Right lobe of liver (tissue), 6 donors: Measurements from ENCODE around the gene HNRNPA2B1. TPM values are rescaled to one million over a fixed set of nuclear protein-coding genes. Genes with fewer than 3 reads are reported as not detected.
A peak's percentile ranks its signal among the peaks of the same experiment; 100 is the strongest.

Experiments used
- ATAC-seq, 4 donors: fragments of 200-7000 bp; cut with Tn5 transposase; one replicate each; pipeline ENCODE4 v1.9.1; 2020; ENCODE audit warnings: mild to moderate bottlenecking in 4 of 4, moderate library complexity in 4 of 4
- DNase-seq, 3 donors: peaks; one replicate each; pipeline ENCODE4 v3.0.0-alpha.2; 2020
- H3K27ac ChIP-seq, 3 donors: fragments of 200-600 bp; one replicate each; pipeline ENCODE4 v1.8.0; 2022
- H3K27me3 ChIP-seq, 2 donors: fragments of 200-600 bp; one replicate each; pipeline ENCODE4 v1.8.0; 2022
- H3K36me3 ChIP-seq, 4 donors: fragments of 200-600 bp; sonication (generic) in 1 of 4; one replicate each; pipeline versions ENCODE4 v1.5.1 to v1.8.0; 2017 to 2022; ENCODE audit warnings: control low read depth in 1 of 4
- H3K4me1 ChIP-seq, 4 donors: fragments of 200-600 bp; sonication (generic) in 1 of 4; one replicate each; pipeline versions ENCODE4 v1.5.1 to v1.8.0; 2017 to 2022; ENCODE audit warnings: control low read depth in 1 of 4
- H3K4me3 ChIP-seq, 3 donors: fragments of 200-600 bp; one replicate each; pipeline ENCODE4 v1.8.0; 2022
- H3K9me3 ChIP-seq, 4 donors: fragments of 200-600 bp; sonication (generic) in 1 of 4; one replicate each; pipeline versions ENCODE4 v1.5.1 to v1.8.0; 2017 to 2022; ENCODE audit warnings: control low read depth in 1 of 4
- POLR2A ChIP-seq: fragments of 450-650 bp; IDR thresholded peaks from one replicate; pipeline ENCODE4 v1.6.1; 2017; ENCODE audit warnings: antibody characterized with exemption, mild to moderate bottlenecking
- WGBS: methylation state at CpG from one replicate; pipeline ENCODE4 v1.1.6; 2018; ENCODE audit warnings: low coverage, low lambda C conversion rate; ENCODE audit not compliant: insufficient coverage; ENCODE audit errors: missing lambda C conversion rate; 5-methylcytosine and 5-hydroxymethylcytosine counted together
- intact Hi-C, 2 donors: fragments of 100-400 bp; cut with DNase I; formaldehyde crosslinking; loops; one replicate each; pipeline versions ENCODE4 v1.11.2 to v1.14.1; 2022
- total RNA-seq, 6 experiments: library from RNA; depleted of rRNA in 2 of 6; stranded (reverse); fragments of >200 nt in 2 of 6; fragmentation: NEBNext Ultra II Directional in 3 of 6; extraction: Animal tissue kit (Norgen Biotek cat#: 25700) in 3 of 6; gene quantifications; one replicate each; pipeline versions ENCODE4 v1.1.0 to v1.2.4, GENCODE V29; 2016 to 2023
- TF ChIP-seq, protein P1 (sequence below), 4 donors: fragments of 200-600 bp in 3 of 4; fragments of 450-650 bp in 1 of 4; IDR thresholded peaks; one replicate each; pipeline versions ENCODE4 v1.5.1 to v1.8.0; 2016 to 2022; ENCODE audit warnings: antibody characterized with exemption in 4 of 4, mild to moderate bottlenecking in 2 of 4
- donor health status: DM: no; HTN: yes; CAD: no.
- donor health status: DM: no; HTN: no; CAD: no.
- donor health status: DM: no; HTN: no; CAD: no.
- donor health status: DM: no; HTN: yes; CAD: no.
- donor health status: DM: no; HTN: yes; CAD: no.

The HNRNPA2B1 gene
- total RNA-seq, 6 experiments from 2014 or later: 93.5 to 252 (median 165) TPM

DNA sequence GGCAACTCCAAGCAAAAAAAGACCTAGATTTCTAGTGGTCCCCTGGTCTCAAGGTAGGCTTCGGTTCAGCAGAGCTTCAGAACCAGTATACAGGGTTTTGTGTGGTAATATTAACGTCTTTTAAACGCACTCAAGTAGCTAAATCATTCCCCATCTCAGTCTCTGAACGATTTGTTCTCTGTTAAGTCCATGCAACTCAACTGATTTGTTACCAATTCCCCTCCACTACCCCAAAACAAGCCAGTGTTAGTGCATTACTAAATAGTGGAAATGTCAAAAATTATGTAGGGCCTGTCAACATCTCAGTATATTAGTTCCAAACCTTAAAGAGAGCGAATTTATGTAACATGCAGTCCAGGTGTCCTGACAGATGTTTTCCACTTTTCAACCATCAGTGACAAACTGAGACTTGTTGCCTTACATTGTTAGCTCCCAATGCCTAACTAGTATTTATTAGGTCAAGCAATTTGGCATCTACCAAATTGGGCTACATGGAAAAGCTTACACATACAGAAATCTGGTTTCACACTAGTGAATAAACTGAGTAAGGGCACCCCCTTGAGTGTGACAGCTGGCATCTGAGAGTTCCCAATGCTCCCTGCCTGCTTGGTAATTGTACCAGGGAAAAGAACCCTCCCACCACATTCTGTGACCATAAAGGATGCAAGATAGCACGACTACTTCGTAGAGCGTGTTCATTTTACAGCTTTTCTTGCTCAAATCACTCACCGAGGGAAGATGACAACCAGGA lies 12.2 kb downstream of the HNRNPA2B1 start:
- WGBS: 89% methylated on average over 8 of the region's 9 CpGs
- no peaks in the 10 kb centered on the region for H3K27me3 ChIP-seq
- DNase-seq (no peak), ATAC-seq (no peak)
- TF ChIP-seq, protein P1, sequence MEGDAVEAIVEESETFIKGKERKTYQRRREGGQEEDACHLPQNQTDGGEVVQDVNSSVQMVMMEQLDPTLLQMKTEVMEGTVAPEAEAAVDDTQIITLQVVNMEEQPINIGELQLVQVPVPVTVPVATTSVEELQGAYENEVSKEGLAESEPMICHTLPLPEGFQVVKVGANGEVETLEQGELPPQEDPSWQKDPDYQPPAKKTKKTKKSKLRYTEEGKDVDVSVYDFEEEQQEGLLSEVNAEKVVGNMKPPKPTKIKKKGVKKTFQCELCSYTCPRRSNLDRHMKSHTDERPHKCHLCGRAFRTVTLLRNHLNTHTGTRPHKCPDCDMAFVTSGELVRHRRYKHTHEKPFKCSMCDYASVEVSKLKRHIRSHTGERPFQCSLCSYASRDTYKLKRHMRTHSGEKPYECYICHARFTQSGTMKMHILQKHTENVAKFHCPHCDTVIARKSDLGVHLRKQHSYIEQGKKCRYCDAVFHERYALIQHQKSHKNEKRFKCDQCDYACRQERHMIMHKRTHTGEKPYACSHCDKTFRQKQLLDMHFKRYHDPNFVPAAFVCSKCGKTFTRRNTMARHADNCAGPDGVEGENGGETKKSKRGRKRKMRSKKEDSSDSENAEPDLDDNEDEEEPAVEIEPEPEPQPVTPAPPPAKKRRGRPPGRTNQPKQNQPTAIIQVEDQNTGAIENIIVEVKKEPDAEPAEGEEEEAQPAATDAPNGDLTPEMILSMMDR (IDR thresholded peaks at IDR 0.05): no peak
- H3K36me3 ChIP-seq: peaks cover 18 to 57% (median 35%) of the 10 kb centered on the region in 4 donors
- H3K4me1 ChIP-seq: peaks cover 0 to 44% (median 8%) of the 10 kb centered on the region in 4 donors
- no peak overlapping the region for H3K4me3 ChIP-seq
- intact Hi-C loops: no loop called here
- no peaks in the 10 kb centered on the region for H3K9me3 ChIP-seq
- no peak overlapping the region for H3K27ac ChIP-seq

DNA sequence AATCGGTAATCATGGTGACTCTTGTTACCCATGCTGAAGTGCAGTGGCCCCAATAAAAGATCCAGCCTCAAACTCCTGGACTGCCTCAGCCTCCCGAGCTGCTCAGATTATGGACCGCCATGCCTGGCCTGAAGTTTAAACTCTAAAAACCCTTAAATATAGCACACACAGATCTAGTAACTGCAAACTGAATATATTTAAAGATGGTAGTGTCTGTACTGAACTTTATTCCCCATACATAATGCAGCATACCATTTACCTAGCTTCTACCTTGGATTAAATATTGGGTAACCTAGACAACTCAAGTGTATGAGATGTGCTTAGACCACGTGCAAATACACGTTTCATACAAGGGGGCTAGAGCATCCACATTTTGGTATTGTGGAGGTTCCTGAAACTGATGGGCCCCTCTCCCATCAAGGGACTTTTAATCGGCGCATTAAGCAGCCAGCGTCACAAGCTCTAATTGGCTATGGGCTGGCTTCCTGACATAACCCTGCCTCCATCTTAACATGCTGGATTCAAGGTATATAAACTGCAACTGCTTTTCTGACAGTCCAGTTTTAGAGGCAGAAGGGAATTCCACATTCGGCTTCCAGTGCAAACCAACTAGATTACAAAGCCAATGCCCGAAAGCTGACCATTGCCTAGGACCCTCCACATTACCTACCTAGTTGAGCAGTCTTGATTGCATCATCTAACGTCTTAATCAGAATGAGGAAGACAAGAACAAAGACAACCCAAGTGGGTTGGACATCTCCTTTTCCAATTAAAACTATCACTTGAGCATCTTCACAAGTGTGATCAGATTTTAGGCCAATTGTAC lies 13.0 kb downstream of the HNRNPA2B1 start:
- peaks cover 0 to 41% (median 4%) of the 10 kb centered on the region in 4 donors for H3K4me1 ChIP-seq
- no peak overlapping the region for H3K4me3 ChIP-seq
- H3K27ac ChIP-seq: no peak overlapping the region
- DNase-seq (no peak), ATAC-seq (peak in 1 of 4 donors; percentile 2)
- no peaks in the 10 kb centered on the region for H3K27me3 ChIP-seq
- intact Hi-C loops: no loop called here
- 69% methylated on average over 8 of the region's 11 CpGs for WGBS
- H3K9me3 ChIP-seq: no peaks in the 10 kb centered on the region
- H3K36me3 ChIP-seq: peaks cover 14 to 49% (median 29%) of the 10 kb centered on the region in 4 donors
- peak; percentile 16 for TF ChIP-seq POLR2A
- TF ChIP-seq, protein P1 (IDR thresholded peaks at IDR 0.05): no peak

DNA sequence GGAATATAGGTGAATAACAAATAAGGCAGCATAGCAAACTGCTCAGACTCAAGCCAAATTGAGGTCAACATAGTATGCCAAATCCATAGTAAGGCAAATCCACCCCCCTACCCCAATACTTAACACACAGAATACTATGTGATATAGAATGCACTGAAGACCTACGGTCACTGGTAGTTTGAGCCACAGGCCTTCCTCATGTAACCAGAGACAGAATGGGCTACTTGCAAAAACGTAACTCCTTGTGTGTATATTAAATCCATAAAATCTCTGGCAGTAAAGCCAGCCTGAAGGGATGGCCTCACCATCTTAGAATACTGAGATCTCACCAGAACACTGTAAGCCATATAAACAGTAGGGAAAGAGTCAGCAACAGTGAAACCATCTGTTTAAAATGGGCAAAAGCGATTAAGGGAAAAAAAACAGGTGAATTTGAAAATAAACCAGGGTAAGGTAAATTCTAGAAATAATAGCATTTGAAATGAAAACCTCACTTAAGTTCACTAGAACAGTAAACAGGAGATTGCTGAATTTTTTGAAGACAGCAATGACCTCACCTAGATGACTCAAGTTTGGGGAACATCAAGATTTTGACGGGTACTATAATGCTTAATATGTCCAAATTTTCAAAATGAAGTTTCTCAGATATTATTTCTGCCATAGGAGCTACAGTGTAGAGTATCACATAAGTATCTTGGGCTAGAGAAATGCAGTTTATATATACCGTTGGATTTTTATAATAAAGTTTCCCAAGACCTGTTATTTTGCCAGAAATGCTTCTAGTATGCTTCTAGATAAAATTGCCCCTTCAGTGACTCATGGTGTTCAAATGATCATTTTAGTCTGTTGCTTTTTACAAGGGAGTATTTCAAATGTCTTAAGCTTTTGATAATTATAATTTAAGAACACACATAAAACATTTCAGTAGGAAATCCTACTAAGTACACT lies 13.9 kb downstream of the HNRNPA2B1 start:
- intact Hi-C loops: no loop called here
- DNase-seq (no peak), ATAC-seq (no peak)
- H3K27ac ChIP-seq: no peak overlapping the region
- WGBS: 63% methylated on average over 5 of the region's 5 CpGs
- no peak overlapping the region for H3K4me3 ChIP-seq
- H3K27me3 ChIP-seq: no peaks in the 10 kb centered on the region
- no peaks in the 10 kb centered on the region for H3K9me3 ChIP-seq
- TF ChIP-seq, protein P1 (IDR thresholded peaks at IDR 0.05): no peak
- TF ChIP-seq POLR2A: peak; percentile 10
- H3K4me1 ChIP-seq: peaks cover 0 to 35% (median 3%) of the 10 kb centered on the region in 4 donors
- H3K36me3 ChIP-seq: peaks cover 11 to 40% (median 20%) of the 10 kb centered on the region in 4 donors

DNA sequence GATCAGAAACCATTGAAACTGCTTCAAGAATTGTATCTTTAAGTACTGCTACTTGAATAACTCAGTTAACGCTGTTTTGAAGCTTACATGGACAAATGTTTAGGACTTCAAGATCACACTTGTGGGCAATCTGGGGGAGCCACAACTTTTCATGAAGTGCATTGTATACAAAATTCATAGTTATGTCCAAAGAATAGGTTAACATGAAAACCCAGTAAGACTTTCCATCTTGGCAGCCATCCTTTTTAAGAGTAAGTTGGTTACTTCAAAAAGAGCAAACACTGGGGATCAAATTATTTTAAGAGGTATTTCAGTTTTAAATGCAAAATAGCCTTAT lies 14.7 kb downstream of the HNRNPA2B1 start:
- 93% methylated on average over 1 of the region's 1 CpG for WGBS
- intact Hi-C loops: no loop called here

More for the DNA sequence above, 14.7 kb downstream of the HNRNPA2B1 start:
- no peak overlapping the region for H3K27ac ChIP-seq
- peaks cover 5 to 31% (median 14%) of the 10 kb centered on the region in 4 donors for H3K36me3 ChIP-seq
- ATAC-seq (no peak), DNase-seq (no peak)
- H3K4me3 ChIP-seq: no peak overlapping the region
- no peaks in the 10 kb centered on the region for H3K27me3 ChIP-seq
- TF ChIP-seq POLR2A: no peak
- TF ChIP-seq, protein P1 (IDR thresholded peaks at IDR 0.05): no peak
- peaks cover 0 to 35% (median 3%) of the 10 kb centered on the region in 4 donors for H3K4me1 ChIP-seq
- H3K9me3 ChIP-seq: no peaks in the 10 kb centered on the region
